ENCODE results near the gene MYRF. TPM values are rescaled to one million over a fixed set of nuclear protein-coding genes. Genes with fewer than 3 reads are reported as not detected.
A peak's percentile ranks its signal among the peaks of the same experiment; 100 is the strongest.

The MYRF gene
- total RNA-seq, 2 donors from 2014 or later = 7.0 to 13.1 TPM

DNA sequence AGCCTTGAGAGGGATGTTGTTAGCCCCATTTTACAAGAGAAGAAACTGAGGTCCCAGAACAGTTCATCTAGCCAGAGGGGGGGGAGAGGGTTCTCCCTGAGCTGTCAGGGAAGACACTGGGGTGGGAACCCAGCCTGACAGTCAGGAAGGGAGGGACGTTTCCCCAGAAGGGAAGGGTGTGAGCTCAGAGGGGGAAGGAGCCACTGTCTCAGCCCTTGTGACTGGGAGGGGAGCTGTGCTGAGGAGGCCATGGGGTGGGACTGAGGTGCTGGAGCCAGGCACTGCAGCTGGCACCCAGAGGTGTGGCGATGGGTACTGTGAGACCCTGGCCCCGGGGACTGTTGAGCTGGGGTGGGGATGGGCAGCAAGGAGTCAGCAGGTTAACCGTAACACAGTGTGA lies 36.6 kb upstream of the MYRF start:
- no peak for TF ChIP-seq CTCF (IDR thresholded peaks at IDR 0.05)
- Histone ChIP-seq H3K36me3 (no peaks in the 10 kb centered on the region), H3K27me3 (no peaks in the 10 kb centered on the region), H3K9me3 (no peaks in the 10 kb centered on the region), H3K4me1 (peaks cover 0 to 18% of the 10 kb centered on the region in 2 donors), H3K27ac (no peak overlapping the region), H3K4me3 (no peak overlapping the region)
- DNase-seq (ENCODE audit: low spot score) = no peak

DNA sequence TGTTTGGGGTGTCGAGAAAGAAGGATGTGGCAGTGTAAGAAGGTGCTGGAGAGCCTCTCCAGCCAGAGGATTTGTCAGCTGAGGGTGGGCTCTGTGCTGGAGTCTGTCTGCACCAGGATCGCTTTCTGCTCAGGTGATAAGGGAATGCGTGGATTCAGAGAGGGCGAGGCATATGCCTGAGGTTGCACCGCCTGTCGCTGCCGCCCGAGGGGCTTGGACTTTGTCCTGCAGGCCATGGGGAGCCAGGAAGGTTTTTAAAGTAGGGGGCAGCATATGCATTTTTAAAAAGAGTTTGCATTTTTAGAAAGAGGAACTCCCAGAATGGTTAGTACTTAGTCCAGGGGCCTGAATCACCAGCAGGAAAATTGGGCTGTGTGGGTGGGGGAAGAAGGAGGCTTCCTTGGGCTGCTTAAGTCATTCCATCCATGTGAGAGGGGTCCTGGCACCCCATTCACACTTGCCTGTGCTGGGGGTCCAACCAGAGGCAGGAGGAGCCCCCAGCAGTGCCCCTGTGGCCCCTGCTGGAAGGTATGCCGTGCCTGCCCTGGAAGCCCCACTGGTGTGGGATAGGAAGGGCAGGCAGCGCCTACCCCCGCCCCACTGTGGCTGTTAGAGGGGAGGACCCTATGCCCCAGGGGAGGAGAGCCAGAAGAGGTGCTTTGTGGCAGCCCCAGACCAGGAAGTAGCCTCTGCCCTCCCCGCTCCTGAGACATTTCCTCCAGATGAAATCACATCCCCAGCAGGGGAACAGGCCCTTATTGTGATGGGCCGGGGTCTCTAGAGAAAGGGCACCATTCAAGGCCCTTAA lies 35.8 kb upstream of the MYRF start:
- no peaks in the 10 kb centered on the region for H3K9me3 ChIP-seq
- H3K36me3 ChIP-seq = peaks cover 1% of the 10 kb centered on the region
- H3K4me1 ChIP-seq = peaks cover 0 to 18% of the 10 kb centered on the region in 2 donors
- H3K27ac ChIP-seq = no peak overlapping the region
- no peak for TF ChIP-seq CTCF (IDR thresholded peaks at IDR 0.05)
- H3K4me3 ChIP-seq = no peak overlapping the region
- no peaks in the 10 kb centered on the region for H3K27me3 ChIP-seq
- DNase-seq (ENCODE audit: low spot score) = no peak

DNA sequence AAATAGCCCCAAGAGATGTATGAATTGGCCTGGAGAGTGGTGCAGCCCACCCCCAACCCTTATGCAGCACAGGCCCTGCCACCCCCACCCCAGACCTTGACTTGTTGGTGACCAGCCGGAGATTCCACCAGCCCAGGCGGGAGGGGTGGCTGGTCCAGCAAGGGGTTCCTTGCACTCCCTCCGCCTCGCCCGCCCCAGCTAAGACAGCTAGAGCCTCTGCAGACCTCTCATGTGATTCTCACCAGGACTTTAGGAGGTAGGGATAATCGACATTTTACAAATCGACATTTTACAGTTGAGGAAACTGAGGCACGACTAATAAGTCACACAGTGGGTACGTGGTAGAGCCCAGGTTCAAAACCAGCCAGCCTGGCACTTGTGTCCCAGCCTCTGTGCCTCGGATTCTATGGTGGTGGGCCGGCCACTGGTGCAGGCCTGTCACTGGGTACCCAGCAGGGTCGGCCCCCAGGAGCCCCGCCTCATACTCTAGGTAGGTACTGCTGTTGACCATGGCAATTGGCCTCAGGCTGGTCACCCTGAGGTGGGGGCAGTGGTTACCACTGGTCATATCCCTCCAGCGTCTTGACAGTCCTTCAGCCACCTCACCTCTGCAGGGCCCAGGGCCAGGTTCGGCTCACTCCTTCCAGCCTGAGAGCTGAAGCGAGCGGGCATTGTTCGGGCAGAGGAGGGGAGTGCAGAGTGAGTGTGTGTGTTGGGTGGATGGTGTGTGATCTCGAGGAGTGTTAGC lies 35.0 kb upstream of the MYRF start:
- DNase-seq (ENCODE audit: low spot score) = no peak
- no peak for TF ChIP-seq CTCF (IDR thresholded peaks at IDR 0.05)
- peak overlapping the region; percentile 63 to 78 for H3K27ac ChIP-seq
- no peaks in the 10 kb centered on the region for H3K27me3 ChIP-seq
- no peaks in the 10 kb centered on the region for H3K9me3 ChIP-seq
- peaks cover 5% of the 10 kb centered on the region for H3K36me3 ChIP-seq
- peaks cover 0 to 18% of the 10 kb centered on the region in 2 donors for H3K4me1 ChIP-seq
- H3K4me3 ChIP-seq = peak overlapping the region in 1 of 2 donors; percentile 52

DNA sequence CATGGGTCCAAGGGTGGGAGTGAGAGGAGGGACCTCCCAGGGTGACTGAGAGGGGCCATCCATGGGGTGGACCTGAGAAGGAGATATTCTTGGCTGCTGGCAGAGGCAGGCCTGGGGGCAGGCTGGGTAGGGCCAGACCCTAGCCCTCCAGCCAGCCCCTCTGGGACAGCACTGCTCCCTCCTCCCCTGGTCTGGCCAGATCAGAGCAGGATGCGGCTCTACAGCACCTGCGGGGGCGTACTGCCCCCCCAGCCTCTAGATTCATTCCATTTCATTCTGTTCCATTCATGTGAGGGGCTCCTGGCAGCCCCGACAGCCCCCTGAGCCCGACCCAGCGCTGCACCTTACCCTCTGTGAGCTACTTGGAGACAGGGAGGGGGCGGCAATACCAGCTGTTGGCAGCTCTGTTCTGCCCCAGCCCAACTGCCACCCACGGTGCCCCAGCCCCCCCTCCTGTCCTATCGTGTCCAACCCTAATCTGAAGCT lies 34.3 kb upstream of the MYRF start:
- no peaks in the 10 kb centered on the region for H3K27me3 ChIP-seq
- peak overlapping the region; percentile 46 to 52 for H3K4me3 ChIP-seq
- peak overlapping the region; percentile 63 to 78 for H3K27ac ChIP-seq
- no peak for TF ChIP-seq CTCF (IDR thresholded peaks at IDR 0.05)
- H3K9me3 ChIP-seq = no peaks in the 10 kb centered on the region
- H3K4me1 ChIP-seq = peaks cover 0 to 18% of the 10 kb centered on the region in 2 donors
- peaks cover 5% of the 10 kb centered on the region for H3K36me3 ChIP-seq
- DNase-seq (ENCODE audit: low spot score) = no peak

- no peaks in the 10 kb centered on the region for H3K27me3 ChIP-seq
- H3K9me3 ChIP-seq = no peaks in the 10 kb centered on the region
- H3K4me1 ChIP-seq = peaks cover 0 to 18% of the 10 kb centered on the region in 2 donors
- peak overlapping the region; percentile 63 to 78 for H3K27ac ChIP-seq
- DNase-seq (ENCODE audit: low spot score) = no peak
- H3K36me3 ChIP-seq = peaks cover 5% of the 10 kb centered on the region
- H3K4me3 ChIP-seq = peak overlapping the region; percentile 46 to 52
- TF ChIP-seq CTCF (IDR thresholded peaks at IDR 0.05) = no peak
Measured at GRCh38 chr11:61718621-61719302, 33.7 kb upstream of the MYRF start.
